HG02981 (cell line): ENCODE results near the gene NDUFS4.
"Not testable (repeated sequence)": the region's sequence is repeated elsewhere in the genome, so short reads cannot be mapped to it uniquely, and the experiment has no call there.

Experiments used
- ATAC-seq: cut with Tn5 transposase; IDR thresholded peaks from one replicate; pipeline ENCODE4 v1.9.1; 2021; ENCODE audit warnings: mild to moderate bottlenecking, moderate library complexity; ENCODE audit not compliant: unreplicated experiment

Gene NDUFS4

DNA sequence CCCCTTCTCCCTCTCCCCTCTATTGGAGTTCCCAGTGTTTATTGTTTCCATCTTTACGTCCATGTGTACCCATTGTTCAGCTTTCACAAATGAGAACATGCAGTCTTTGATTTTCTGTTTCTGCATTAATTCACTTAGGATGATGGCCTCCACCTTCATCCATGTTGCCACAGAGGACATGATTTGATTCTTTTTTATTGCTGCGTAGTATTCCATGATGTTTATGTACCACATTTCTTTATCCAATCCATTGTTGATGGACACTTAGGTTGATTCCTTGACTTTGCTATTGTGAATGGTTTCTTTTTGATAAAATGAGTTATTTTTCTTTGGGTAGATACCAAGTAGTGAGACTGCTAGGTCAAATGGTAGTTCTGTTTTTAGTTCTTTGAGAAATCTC, 88.9 kb downstream of the NDUFS4 start:
- ATAC-seq: no peak

DNA sequence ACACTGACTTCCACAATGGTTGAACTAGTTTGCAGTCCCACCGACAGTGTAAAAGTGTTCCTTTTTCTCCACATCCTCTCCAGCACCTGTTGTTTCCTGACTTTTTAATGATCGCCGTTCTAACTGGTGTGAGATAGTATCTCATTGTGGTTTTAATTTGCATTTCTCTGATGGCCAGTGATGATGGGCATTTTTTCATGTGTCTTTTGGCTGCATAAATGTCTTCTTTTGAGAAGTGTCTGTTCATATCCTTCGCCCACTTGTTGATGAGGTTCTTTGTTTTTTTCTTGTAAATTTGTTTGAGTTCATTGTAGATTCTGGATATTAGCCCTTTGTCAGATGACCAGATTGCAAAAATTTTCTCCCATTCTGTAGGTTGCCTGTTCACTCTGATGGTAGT, 100.1 kb downstream of the NDUFS4 start:
- ATAC-seq: not testable (repeated sequence)

DNA sequence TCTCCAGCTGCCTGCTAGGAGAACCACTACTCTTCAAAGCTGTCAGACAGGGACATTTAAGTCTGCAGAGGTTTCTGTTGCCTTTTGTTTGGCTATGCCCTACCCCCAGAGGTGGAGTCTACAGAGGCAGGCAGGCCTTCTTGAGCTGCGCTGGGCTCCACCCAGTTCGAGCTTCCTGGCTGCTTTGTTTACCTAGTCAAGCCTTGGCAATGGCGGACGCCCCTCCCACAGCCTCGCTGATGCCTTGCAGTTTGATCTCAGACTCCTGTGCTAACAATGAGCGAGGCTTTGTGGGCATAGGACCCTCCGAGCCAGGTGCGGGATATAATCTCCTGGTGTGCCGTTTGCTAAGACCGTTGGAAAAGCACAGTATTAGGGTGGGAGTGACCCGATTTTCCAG, 104.9 kb downstream of the NDUFS4 start:
- ATAC-seq: not testable (repeated sequence)

DNA sequence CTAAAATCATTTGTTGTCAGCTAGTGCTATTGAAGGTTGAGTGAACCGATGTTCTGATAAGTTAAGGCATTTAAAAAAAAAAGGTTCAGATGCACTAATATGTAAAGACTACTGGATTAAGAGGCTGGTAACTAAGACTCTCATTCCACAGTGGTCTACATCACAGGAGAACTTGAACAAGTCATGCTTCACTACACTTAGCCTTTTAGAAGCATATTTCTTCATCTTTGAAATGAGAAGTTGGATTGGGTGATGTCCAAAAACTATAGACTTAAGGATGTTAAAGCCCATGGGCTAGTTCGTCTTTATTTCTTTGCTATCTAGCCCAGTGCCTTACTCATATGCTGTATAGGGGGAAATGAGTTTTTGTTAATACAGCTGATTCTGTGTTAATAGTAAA, 107.2 kb downstream of the NDUFS4 start:
- ATAC-seq: no peak

DNA sequence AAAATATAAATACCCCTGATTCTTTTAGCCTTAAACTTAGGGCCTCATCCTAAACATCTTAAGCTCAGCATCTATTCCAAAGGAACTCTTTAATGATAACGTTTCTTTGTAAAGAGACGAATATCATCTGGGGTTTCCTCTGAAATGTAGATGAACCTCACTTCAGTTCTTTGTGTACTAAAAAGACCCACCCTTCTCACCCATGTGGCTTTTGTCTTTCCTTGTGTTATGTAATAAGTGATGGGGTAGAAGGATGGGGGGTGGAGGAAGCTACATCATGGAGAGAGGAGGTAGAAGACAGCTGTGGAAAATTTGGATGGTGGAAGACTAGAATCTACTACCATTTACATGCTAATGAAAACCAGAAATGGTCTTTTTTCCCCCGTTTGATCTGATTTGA, 111.0 kb downstream of the NDUFS4 start:
- ATAC-seq: no peak

DNA sequence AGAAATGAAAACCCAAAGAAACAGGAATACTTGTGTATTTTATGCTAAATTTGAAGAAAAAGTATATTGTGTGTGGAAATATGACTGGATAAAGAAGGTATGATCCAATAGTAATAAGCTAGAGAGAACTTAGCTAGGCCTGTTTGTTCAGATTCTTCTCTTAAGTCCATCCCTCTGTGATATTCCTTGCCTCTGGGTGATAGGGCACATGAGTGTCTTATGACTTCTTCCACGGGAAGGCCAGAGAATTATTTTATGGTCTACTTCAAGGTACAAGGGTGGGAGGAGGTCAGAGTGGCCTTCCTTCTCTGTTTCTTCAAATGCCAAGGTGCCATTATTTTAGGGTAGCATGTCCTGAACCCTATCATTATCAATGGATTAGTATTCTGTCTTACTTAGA, 113.7 kb downstream of the NDUFS4 start:
- no peak for ATAC-seq

DNA sequence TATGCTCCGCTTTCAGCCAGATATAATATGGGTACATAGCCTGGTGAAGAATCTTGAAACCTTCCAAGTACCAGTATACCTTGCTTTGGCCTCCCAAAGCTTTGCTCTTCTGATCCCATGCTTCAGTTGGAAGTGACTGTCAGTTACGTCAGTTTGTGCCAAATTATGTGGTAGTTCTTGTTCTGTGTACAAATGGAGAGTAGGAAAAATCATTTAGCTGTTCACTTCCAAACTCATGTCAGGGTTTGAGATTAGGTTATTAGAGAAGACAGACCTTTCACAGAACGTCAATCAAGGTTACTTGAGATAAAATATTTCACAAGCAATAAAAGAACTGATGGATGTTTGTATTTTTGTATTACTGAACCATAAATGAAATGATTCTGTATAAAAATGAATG, 117.2 kb downstream of the NDUFS4 start:
- no peak for ATAC-seq

DNA sequence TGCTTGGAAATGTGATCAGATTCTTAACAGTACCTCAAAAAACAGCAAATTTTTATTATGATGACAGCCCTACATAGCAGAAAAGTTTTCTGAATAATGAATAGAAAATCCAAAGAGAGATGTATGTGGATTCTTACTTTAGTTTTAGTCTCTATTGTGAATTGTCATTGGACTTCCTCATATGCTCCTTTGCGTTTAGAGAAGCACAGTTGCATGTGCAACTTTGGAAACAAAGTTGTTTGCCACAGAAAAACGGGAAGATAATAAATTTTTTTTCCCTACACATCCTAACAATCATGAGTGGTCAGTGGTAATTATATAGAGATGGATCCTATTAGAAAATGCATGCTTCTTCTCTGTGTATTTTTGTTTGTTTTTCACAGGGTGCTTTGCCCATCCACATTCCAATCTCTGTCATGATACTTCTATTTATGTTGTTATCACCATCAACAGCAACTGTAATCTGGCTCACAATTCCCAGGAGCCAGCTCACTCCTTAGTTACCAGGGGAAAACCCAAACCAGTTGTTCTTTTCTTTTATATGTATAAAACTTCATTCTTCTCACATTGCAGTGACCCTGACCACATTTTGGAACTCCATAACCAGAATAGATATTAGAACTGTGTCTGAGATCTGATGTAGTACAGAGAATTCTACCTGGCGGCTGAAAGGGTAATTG, 118.7 kb downstream of the NDUFS4 start:
- ATAC-seq: no peak

DNA sequence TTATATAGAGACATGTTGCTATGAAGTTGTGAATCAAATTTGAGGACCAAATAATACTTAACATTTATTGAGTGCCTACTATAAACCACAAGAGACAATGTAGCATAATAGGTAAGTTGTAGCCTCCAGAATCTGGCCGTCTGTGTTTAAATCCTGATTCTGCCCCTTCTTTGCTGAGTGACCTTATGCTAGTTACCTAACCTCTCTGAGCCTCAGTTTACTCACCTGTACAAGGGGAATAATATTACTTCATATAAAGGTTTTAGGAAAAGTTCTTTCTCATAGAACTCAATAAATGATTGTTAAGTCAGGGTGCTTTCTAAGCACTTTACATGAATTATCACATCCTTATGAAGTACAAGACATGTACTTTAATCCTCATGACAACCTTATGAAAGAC, 120.6 kb downstream of the NDUFS4 start:
- ATAC-seq: no peak

DNA sequence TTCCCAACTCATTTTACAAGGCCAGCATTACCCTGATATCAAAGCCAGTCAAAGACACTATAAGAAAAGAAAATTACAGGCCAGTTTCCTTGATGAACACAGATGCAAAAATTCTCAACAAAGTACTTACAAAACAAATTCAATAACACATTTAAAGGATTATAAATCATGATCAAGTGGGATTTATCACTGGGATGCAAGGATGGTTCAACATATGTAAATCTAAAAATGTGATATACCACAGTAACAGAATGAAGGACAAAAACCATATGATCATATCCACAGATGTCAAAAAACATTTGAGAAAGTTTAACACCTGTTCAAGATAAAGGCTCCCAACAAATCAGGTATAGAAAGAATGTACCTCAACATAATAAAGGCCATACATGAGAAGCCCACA, 130.6 kb downstream of the NDUFS4 start:
- ATAC-seq: no peak

DNA sequence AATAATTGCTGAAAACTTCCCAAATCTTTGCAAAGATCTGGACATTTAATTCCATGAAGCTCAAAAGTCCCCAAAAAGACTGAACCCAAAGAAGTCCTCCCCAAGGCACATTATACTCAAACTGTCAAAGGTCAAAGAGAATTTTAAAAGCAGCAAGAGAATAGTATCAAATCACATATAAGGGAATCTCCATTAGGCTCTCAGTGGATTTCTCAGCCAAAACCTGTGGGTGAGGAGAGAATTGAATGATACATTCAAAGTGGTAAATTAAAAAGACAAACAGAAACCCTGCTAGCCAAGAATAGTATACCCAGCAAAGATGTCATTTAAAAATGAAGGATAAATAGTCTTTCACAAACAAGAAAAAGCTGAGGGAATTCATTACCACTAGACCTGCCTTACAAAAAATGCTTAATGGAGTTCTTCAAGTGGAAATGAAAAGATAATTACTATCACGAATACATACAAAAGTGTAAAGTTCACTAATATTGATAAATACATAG, 134.1 kb downstream of the NDUFS4 start:
- ATAC-seq: no peak

DNA sequence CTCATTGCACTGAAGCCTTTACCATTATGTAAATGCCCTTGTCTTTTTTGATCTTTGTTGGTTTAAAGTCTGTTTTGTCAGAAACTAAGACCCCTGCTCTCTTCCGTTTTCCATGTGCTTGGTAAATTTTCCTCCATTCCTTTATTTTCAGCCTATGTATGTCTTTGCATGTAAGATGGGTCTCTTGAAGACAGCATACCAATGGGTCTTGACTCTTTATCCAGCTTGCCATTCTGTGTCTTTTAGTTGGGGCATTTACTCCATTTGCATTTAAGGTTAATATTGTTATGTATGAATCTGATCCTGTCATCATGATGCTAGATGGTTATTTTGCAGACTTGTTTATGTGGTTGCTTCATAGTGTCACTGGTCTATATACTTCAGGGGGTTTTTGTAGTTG, 150.0 kb downstream of the NDUFS4 start:
- not testable (repeated sequence) for ATAC-seq

DNA sequence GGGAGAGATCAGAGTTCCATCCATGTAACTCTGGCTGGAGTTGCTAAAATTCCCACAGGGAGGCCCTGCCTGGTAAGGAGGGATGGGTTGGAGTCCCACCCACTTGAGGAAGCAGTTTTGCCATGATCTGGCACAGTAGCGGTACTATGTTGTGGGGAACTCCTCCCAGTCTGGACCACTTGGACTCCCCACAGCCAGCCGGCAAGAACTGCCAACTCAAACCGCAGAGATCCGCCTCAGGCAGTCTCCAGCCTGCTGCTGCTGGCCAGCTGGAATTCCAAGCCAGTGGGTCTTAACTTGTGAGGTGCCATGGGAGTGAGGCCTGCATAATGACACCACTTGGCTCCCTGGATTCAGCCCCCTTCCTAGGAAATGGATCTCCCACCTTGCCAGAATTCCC, 151.9 kb downstream of the NDUFS4 start:
- ATAC-seq: no peak

DNA sequence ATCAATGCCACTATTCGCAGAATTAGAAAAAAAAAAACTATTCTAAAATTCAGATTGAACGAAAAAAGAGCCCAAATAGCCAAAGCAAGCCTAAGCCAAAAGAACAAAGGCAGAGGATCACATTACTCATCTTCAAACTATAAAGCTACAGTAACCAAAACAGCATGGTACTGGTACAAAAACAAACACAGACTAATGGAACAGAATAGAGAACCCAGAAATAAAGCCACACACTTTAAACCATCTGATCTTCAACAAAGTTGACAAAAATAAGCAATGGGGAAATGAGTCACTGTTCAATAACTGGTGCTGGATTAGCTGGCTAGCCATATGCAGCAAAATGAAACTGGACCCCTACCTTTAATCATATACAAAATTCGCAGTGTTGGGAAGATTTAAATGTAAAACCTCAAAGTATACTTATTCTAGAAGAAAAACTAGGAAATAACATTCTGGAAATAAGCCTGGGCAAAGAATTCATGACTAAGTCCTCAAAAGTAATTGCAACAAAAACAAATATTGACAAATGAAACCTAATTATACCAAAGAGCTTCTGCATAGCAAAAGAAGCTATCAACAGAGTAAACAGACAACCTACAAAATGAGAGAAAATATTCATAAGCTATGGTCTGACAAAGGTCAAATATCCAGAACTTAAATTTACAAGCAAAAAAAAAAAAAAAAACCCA, 153.7 kb downstream of the NDUFS4 start:
- no peak for ATAC-seq

DNA sequence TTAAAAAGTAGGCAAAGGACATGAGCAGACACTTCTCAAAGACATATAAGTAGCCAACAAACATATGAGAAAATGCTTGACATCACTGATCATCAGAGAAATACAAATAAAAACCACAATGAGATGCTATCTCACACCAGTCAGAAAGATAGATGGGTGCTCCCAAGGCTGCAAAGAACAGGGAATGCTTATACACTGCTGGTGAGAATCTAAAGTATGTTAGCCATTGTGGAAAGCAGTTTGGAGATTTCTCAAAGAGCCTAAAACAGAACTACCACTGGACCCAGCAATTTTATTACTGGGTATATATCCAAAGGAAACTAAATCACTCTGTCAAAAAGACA, 154.2 kb downstream of the NDUFS4 start:
- no peak for ATAC-seq

DNA sequence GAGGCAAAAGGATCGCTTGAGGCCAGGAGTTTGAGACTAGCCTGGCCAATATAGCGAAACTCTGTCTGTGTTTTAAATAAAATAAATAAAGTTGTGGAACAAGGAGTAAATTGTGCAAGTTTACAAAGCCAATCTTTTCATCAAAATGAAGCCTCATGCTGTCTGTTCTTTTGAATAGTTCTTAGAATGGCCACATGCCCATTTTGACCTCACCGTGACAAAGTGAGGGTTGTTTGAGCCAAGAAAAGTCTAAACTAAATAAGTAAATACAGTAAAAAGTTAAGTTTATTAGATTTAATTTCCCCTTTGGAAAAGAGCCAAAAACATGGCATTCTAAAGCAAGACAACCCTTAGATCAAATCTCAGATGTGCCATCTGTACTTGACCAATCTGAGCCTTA, 165.7 kb downstream of the NDUFS4 start:
- no peak for ATAC-seq

DNA sequence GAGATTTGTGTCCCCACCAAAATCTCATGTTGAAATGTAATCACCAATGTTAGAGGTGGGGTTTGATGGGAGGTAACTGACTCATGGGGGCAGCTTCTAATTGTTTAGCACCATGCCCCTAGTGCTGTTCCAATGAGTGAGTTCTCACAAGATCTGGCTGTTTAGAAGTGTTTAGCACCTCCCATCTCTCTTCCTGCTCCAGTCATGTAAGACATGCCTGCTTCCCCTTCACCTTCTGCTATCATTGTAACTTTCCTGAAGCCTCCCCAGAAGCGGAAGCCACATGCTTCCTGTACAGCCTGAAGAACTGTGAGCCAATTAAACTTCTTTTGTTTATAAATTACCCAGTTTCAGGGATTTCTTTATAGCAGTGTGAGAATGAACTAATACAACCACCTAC, 170.5 kb downstream of the NDUFS4 start:
- no peak for ATAC-seq
